ENCODE results near the gene SECTM1. TPM values are rescaled to one million over a fixed set of nuclear protein-coding genes. Genes with fewer than 3 reads are reported as not detected.
"Not testable (repeated sequence)": the region's sequence is repeated elsewhere in the genome, so short reads cannot be mapped to it uniquely, and the experiment has no call there.

SECTM1 gene
- total RNA-seq, 1 donor from 2014 or later = 1.1 TPM

DNA sequence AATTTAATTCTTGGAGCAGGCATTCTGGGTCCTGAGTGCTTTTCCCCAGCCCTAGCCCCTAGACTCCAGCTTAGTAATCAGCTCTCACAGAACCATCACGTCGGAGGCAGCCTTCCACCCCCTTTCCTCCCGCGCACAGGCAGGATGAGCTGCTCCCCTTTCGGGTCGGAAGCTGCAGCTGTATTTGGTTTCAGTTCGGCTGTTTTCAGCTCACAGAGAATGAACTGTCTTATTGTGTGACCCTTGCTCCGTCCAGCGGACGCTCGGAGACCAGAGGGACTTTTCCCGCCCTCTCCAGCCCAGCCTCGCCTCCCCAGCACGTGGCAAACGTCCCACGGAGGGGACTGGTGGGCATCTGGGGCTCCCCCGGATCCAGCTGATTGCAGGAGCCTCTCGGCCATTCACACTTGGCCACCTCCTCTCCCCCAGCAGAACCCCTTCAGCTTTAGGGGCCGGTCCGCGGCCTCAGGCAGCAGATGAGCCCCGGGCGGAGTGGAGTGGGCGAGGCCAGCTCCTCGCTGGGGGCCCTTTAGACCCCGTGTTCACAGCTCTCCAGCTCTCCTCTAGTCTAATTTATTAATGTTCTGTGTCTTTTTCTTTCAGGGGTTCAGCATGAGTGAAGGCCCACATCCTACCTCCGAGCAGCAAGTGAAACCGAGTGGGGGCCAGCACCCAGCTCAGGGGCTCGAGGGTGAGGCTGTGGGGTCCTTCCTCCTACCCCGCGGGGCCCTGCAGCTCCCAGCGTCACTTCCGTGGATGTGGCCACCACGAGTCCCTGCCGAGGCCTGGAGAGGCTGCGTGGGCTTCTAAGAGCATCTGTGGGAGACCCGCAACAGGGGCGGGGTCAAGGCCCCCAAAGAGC is 37.1 kb upstream of the SECTM1 start:
- no peak for DNase-seq (ENCODE audit: extremely low read depth, low read depth, low spot score)

DNA sequence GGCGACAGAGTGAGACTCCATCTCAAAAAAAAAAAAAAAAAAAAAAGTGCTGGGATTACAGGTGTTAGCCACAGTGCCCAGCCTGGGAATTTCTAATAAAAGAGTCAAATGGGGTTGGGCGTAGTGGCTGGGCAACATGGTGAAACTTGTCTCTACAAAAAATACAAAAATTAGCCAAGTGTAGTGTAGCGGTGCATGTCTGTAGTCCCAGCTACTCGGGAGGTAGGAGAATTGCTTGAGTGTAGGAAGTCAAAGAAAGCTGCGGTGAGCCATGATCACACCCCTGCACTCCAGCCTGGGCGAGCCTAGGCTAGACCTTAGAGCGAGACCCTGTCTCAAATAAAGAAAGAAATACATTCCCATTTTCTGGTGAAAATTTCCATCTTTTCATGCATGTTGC is 35.6 kb upstream of the SECTM1 start:
- DNase-seq (ENCODE audit: extremely low read depth, low read depth, low spot score) = no peak

DNA sequence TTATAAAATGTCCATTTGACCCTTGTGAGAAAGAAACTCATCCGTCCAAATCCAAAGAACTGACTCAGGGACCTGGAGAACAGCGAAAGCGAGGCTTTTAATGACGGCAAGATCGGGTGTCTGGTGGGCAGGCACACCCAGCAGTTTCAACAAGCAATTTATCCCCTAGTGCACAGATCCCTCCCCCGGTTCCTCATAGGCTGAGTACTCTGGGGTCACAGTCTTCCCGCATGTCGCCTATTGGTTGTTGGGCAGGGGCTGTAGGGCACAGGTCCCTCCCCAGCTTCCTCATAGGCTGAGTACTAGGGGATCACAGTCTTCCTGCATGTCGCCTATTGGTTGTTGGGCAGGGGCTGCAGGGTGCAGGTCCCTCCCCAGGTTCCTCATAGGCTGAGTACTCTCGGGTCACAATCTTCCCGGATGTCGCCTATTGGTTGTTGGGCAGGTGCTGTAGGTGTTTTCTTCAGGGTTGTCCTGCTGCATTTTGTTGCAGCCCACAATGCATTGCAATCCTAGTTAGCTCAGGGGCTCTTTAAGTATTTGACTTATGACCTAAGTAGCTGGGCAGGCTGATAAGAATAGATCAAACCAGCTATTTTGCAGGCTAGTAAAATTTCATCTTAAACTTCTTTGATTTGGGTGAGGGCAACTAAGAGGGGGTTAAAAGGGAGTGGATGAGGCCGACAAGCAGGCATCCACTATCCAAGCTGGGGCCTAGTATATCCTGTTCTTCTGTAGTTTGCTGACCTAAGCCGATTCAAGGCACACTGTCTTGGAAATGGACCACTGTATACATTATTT is 34.4 kb upstream of the SECTM1 start:
- no peak for DNase-seq (ENCODE audit: extremely low read depth, low read depth, low spot score)

DNA sequence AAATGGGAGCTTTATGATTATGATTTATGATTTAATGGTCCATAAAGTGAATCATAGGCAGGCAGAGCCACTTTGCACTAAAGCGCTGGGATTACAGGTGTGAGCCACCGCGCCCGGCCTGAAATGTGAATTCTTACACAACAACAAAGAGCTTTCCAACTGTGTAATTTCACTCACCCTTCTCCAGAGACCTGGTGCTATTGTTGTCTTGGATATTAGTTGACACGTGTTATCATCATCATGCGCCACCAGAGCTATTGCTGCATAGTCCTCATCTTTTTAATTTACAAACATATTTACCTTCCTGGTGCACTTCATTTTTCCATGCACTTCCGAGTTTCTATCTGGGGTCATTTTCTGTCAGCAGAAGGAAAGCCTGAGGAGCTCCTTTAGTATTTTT is 33.2 kb upstream of the SECTM1 start:
- no peak for DNase-seq (ENCODE audit: extremely low read depth, low read depth, low spot score)

DNA sequence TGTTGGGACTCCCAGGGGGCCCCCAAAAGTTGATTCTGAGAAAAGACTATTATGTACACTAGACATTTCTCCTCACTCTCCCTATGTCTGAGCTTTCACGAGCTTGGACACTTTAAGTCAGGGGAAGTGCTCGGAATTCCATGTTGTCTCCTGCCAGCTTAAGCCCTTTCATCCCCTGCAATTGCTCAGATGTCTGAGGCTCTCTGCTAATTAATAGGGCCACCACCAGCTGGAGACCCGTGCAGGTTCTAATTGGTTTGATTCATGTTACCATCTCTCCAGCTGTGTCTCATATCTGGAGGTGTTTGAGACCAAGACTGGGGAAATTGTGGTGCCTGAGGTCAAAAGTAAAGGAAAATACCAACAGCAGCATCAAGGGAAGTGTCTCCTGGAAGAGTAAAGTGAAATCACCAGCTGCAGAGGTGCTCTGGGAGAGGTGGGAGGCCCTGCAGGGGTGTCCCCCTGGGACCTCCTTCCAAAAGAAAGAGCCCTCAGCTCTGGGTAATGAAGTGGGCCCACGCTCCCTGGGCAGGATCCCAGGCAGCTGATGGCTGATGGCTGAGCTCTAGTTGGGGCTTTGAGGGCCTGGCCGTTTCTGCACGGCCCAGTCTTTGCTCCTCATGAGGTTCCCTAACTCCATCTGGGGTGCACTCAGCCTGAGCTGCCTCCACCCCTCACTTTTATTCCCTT is 32.2 kb upstream of the SECTM1 start:
- no peak for DNase-seq (ENCODE audit: extremely low read depth, low read depth, low spot score)

DNA sequence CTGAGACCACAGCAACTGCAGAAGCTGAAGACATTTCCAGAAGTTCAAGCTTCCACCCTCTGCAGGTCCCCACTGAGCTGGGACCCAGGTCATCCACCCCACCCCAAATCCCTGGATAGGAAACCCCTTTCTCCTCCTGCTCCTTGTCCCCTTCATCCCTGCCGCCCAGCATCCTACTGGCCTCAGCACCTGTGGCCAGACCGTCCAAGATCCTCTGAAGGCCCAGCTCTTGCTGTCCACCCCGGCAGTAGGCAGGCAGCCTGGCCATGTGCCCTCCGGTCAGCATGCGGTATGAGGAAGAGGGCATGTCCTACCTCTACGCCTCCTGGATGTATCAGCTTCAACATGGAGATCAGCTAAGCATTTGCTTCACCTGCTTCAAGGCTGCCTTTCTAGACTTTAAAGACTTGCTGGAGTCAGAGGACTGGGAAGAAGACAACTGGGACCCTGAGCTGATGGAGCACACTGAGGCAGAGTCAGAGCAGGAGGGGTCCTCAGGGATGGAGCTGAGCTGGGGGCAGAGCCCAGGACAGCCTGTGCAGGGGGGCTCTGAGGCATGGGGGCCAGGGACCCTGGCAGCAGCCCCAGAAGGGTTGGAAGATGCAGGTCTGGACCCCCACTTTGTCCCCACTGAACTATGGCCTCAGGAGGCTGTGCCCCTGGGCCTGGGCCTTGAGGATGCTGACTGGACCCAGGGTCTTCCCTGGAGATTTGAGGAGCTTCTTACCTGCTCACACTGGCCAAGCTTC is 28.5 kb upstream of the SECTM1 start:
- no peak for DNase-seq (ENCODE audit: extremely low read depth, low read depth, low spot score)

DNA sequence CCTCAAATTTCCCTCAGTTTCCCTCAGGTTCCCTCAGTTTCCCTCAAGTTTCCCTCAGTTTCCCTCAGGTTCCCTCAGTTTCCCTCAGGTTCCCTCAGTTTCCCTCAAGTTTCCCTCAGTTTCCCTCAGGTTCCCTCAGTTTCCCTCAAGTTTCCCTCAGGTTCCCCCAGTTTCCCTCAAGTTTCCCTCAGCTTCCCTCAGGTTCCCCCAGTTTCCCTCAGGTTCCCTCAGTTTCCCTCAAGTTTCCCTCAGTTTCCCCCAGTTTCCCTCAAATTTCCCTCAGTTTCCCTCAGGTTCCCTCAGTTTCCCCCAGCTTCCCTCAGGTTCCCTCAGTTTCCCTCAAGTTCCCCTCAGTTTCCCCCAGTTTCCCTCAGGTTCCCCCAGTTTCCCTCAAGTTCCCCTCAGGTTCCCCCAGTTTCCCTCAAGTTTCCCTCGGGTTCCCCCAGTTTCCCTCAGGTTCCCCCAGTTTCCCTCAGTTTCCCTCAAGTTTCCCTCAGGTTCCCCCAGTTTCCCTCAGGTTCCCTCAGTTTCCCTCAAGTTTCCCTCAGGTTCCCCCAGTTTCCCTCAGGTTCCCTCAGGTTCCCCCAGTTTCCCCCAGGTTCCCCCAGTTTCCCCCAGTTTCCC is 26.0 kb upstream of the SECTM1 start:
- DNase-seq (ENCODE audit: extremely low read depth, low read depth, low spot score) = not testable (repeated sequence)

DNA sequence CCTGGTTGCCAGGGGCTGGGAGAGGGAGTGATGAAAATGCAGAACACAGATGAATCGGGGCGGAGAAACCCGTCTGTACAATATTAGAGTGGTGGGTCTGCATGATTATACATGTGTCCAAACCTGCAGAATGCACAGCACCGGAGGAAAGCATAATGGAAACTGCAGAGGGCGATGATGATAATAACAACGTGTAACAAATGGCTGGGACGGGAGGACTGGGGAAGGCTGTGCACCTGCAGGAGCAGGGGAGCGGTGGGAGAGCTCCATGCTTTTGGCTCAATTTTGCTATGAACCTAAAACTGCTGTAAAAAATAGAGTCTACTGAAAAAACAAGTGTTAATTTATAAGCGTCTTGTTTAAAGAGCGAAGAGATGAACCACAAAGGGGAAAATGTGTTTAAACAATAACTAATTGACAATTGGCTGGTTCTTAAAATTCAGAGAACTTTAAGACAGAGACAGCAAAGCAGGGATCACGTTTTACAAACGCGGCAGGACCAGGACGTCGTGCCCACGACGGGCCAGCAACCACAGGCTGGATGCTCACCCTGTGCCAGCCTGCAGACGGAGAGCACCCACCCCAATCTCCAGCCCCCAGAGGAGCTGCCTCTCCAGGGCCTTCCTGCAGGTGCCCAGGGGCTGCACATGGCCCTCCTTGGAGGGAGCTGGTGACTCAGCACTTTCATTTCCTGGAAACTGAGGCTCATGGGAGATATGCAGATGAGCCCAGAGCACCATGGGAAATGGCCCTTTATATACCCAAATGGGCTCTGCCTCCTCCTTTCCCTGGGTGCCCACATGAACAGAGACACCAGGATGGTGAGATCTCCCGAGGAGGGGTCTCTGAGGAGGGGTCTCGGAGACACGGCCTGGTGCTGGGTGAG is 25.1 kb upstream of the SECTM1 start, which contains the start of gene TEX19:
TEX19 (plus strand) TSS at position 783 of the 886 bp plus-strand sequence. CDS start 2,904 bp downstream, outside the sequence.
- no peak for DNase-seq (ENCODE audit: extremely low read depth, low read depth, low spot score)

DNA sequence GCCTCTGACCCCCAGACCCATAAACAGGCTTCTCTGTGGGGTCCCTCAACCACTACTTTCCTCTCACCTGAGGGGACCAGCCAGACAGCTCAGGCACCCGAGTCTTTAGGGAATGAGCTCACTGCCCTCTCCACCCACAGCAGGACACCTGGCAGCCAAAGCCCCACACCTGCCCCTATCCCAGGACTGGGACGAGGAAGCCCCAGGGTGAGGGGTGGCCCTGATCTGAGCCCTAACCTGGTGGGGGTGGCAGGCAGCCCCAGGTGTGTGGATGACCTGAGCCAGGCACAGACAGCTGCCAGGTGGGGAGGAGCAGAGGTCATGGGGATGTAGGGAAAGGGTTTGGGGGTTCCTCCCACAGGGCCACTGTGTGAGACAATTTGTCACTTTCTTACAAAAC is 23.8 kb upstream of the SECTM1 start:
- DNase-seq (ENCODE audit: extremely low read depth, low read depth, low spot score) = no peak

DNA sequence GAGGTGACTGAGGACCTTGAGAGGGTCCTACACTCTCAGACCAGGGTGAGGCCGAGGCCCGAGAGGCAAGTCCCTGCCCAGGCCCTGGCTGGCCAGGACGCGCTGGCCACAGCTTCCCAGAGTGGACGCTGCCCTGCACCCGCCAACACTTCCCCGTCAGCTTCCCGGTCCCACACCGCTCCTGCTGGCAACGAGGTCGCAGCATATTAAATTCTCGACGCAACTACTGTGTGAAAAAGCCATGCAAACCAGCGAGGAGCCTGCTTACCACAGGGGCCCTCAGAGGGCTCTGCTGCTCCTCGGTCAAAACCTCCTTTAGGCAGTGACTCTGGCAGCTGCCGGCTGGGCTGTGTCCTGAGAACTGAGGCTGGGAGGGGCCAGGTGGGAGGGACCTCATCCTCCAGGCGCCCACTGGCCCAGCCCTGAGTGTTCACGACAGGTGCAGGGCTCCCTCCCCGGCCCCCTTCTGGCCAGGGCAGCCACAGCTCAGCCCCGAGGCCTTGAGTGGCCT is 23.3 kb upstream of the SECTM1 start:
- DNase-seq (ENCODE audit: extremely low read depth, low read depth, low spot score) = no peak

DNA sequence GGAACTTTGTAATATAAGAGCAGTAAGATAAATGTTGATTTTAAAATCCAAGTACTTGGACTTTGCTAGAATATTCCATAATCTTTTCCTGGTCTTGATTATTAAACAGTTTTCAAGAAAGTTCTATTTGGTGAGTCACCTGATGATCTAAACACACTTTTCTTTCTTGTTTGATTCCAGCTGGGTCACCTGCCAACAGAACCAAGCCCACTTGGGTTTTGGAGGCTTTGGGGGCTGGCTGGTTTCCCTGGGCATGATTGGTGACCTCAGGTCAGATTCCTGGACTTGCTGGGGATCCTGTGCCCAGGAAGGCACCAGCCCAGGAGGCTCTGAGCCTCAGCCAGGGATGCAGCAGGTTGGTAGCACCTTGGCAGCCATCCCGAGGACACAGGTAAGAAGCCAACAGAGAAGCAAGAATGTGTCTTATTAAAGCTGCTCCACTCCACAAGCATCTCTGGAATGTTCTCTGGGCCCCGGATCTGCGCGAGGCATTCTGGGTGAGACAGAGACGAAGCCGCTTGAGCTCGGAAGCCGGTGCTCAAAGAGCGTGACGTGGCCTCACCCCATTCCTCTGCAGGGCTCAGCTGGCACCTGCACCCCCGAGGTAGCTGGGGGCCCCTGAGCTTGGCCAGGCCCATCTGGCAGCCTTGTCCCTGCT is 22.3 kb upstream of the SECTM1 start:
- no peak for DNase-seq (ENCODE audit: extremely low read depth, low read depth, low spot score)

DNA sequence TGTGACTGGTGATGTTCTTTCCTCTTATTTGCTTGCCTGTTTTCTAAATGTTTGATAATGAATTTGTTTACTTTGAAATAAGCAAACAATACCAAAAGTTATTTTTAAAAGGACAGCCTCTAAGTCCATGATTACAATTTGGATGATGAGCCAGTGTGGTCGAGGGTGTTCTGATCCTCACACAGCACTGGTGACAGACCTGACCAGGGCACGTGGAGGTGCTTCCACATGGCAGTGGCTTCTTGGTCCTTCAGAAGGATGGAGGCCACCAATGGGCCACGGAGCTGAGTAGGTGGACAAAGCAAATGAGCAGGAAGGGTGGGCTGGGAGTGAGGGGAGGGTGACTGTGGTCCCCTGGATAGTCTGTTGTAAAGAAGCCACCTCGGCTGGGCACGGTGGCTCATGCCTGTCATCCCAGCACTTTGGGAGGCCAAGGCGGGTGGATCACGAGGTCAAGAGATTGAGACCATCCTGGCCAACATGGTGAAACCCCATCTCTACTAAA is 21.3 kb upstream of the SECTM1 start:
- no peak for DNase-seq (ENCODE audit: extremely low read depth, low read depth, low spot score)

DNA sequence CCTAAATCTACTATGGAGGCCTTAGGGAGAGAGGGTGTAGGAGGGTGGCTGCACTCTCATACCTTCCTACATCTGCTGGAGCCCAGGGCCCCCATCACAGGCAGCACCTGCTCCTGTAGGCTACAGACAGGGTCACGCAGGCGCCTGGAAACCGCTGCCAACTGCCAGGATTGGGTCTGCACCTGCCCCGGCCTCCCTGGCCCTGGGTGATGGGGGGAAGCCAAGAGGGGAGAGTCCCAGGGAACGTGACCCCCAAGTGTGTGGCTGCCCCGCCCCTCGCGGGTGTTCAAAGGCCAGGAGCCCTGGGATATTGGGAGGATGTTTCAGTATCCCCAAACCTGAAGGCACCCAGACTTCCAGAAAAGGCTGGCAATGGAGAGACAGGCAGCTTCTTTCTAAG is 19.9 kb upstream of the SECTM1 start:
- no peak for DNase-seq (ENCODE audit: extremely low read depth, low read depth, low spot score)

DNA sequence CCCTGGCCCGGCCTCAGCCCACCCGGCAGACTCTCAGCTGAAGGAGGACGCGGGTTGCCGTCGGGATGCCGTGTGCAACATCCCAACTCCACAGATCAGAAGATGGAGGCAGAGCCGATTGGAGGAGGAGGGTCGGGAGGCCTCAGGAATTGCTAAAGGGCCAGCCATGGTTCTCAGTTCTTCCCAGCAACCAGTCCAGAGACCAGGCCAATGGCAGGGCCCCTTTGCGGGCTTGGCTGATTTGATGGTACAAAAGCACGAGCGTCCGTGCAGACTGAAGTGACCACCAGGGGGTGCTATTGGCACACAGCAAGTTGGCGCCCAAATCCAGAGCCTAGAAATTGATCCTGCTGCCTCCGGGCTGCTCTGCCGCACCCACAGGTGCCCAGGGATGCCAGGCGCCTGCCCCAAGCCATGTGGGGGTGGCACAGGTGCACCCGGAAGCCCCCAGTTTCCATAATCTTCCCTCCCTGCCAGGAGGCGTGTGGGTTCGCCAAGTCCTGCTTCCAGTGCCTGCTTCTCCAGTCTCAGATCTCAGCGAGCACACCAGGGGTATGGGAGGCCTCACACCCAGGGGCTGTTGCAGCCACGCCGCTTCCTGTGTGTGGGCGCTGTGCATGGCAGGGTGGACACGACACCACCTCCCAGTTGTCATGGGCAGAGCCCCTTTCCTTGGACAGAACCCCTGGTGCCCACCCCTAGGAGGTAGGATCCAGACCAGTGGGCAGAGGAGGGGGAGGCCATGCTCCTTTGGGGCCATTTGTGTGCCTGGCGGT is 18.3 kb upstream of the SECTM1 start:
- peak; percentile 61 for DNase-seq (ENCODE audit: extremely low read depth, low read depth, low spot score)

DNA sequence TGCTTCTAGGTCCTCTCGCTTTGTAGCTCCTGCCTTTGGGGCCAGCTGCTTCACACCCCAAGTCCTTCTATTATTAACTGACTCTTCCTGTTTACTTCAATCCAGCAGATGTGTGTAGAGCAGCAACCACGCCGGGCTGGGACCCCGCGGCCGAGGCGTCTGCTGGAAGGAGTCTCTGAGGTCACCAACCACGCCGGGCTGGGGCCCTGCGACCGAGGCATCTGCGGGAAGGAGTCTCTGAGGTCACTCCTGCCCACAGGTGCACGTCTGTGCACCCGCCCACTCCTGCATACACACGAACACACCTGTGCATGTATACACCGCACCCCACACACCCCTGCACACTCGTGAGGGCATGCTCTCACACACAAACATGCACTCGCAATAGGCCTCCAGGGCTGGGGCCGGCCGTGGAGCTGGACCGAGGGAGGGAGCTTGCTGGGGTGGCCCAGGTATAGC is 17.7 kb upstream of the SECTM1 start:
- no peak for DNase-seq (ENCODE audit: extremely low read depth, low read depth, low spot score)

DNA sequence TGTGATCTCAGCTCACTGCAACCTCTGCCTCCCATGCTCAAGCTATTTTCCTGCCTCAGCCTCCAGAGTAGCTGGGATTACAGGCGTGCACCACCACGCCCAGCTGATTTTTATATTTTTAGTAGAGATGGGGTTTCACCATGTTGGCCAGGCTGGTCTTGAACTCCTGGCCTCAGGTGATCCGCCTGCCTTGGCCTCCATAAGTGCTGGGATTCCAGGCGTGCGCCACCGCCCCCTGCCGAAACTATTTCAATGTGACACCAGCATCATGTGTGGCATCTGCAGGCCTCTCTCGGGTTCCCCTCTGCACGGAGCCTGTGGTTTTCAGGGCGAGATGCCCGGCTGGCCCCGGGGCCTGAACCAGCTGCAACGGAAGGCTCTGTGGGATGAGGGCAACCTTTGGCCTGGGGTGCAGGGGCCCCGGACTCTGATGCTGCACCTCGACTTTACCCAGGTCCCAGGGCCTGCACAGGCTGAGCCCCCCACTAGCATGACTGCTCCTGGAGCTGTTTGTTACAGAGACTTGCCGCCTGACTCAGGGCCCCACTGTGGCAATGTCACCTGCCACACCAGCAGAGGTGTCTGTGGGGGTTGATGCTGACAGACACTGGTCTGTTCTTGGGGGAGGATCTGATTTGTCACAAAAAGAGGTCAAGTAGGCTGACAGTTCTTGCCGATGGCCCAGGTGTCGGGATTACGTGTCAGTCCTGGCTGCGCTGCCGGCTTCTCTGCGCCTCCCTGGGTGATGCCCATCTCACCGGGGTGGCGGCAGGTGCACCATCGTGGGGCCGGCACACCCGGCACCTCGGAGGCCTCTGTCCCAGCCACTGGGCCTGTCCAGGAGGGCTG is 16.8 kb upstream of the SECTM1 start:
- DNase-seq (ENCODE audit: extremely low read depth, low read depth, low spot score) = no peak
